ENCODE measurements around the gene SLC30A2. TPM values are rescaled to one million over a fixed set of nuclear protein-coding genes. Genes with fewer than 3 reads are reported as not detected.
A peak's percentile ranks its signal among the peaks of the same experiment; 100 is the strongest.

The SLC30A2 gene
- total RNA-seq, 4 donors from 2014 or later: not detected

DNA sequence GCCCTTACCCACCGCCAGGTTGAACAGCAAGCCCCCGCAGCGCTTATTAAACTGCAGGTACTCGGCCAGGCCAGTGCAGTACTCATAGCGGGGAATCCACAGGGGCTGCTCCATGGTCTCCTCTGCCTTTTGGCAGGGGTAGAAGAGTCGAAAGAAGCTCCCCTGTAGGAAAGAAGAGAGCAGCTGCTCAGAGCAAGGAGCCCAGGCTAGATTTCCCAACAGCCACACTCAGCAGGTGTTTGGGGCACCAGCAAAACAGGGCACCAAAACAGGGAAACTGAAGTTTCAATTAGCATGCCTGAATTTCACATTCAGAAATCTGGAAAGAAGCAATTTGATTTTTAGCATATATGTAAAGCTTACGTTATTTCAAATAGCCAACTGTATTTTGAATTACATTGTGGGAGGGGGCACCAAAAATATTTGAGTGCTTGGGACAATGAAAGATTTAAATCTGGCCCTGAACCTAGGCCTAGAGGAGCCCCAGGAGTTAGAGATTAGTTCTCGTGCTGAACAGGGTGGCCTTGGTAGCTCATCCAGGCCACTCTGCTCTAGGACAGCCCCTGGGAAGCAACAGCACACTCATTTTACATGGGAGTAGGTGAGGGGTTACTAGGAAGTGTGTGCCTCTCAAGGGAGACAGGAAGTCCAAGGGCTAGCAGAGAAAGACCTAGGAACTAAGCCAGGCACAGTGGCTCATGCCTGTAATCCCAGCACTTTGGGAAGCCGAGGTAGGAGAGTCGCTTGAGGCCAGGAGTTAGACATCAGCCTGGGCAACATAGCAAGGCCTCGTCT, 56.3 kb downstream of the SLC30A2 start:
- Histone ChIP-seq H3K4me3 (peak overlapping the region in 1 of 4 donors; percentile 13), H3K27ac (peak overlapping the region in 1 of 4 donors; percentile 23), H3K9me3 (no peaks in the 10 kb centered on the region), H3K36me3 (peaks cover 0 to 77% (median 8%) of the 10 kb centered on the region in 3 donors), H3K27me3 (no peaks in the 10 kb centered on the region), H3K4me1 (no peaks in the 10 kb centered on the region)
- WGBS, 2 donors: 92 to 93% methylated on average over 7 to 11 of the region's 11 CpGs
- TF ChIP-seq CTCF (IDR thresholded peaks at IDR 0.05) (no peak), POLR2A (IDR thresholded peaks at IDR 0.05) (no peak)
- intact Hi-C loops (cut with DNase I): loop anchor here (10.0 kb wide), 1 partner anchor 165 kb away; no protein-coding TSS in a partner anchor
- DNase-seq: no peak

DNA sequence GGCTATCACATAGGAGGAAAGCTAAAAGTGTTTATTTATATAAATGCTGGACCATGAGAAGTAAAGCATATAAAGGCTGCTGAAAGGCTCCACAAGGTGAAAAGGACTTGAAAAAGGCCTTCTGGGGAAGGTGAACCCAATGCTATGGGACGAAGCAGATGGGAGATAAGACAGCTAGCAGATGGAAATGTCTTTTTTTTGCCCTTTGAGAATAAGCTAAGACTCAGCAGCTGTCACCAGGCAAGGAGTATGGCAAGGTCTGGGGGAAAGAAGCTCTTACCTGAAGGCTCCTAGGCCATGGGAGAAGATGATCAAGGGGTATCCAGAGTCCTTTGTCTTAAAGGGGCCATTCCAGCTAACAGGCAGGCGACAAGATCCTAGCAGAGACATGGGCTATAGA, 58.0 kb downstream of the SLC30A2 start:
- Histone ChIP-seq H3K4me3 (no peak overlapping the region), H3K9me3 (no peaks in the 10 kb centered on the region), H3K27me3 (no peaks in the 10 kb centered on the region), H3K4me1 (no peaks in the 10 kb centered on the region), H3K36me3 (peaks cover 0 to 85% (median 11%) of the 10 kb centered on the region in 3 donors), H3K27ac (no peak overlapping the region)
- DNase-seq: no peak
- WGBS, 2 donors: 89 to 93% methylated on average over 1 to 2 of the region's 2 CpGs
- TF ChIP-seq POLR2A (IDR thresholded peaks at IDR 0.05): no peak
- no peak for TF ChIP-seq CTCF (IDR thresholded peaks at IDR 0.05)
- intact Hi-C loops (cut with DNase I): no loop called here

Small RNAs within 50 kb of the gene (small RNA-seq; reads per million reads assigned to genes)
- gene RF00283: 0 reads per million in 4 donors
- gene RF00492: 0 reads per million in 4 donors

Other genes starting within 250 kb of the SLC30A2 start
- gene SELENON, start 245.9 kb downstream of the SLC30A2 start, total RNA-seq: 10 to 100 TPM; 19.7 to 34.5 (median 24.5) TPM
- 10 to 100 TPM; 24.4 to 53.8 (median 28.3) TPM for gene MTFR1L, start 226.2 kb downstream of the SLC30A2 start, total RNA-seq
- gene AUNIP, start 186.7 kb downstream of the SLC30A2 start, total RNA-seq: 1 to 10 TPM; 1.3 to 5.4 (median 2.5) TPM
- 10 to 100 TPM in 3 of 4 donors, 1 to 10 TPM in 1; 6.6 to 18.3 (median 12.1) TPM for gene PAQR7, start 170.4 kb downstream of the SLC30A2 start, total RNA-seq
- 10 to 100 TPM; 29.6 to 65.5 (median 42.7) TPM for gene STMN1, start 139.7 kb downstream of the SLC30A2 start, total RNA-seq
- 10 to 100 TPM in 3 of 4 donors, 1 to 10 TPM in 1; 8.3 to 17.2 (median 11.7) TPM for gene PAFAH2, start 48.1 kb downstream of the SLC30A2 start, total RNA-seq
- not detected for gene EXTL1, start 24.3 kb downstream of the SLC30A2 start, total RNA-seq
- 1 to 10 TPM in 1 of 4 donors, under 1 TPM in 1, not detected in 2; 0.23 to 1.7 TPM for gene TRIM63, start 21.5 kb upstream of the SLC30A2 start, total RNA-seq
- gene PDIK1L, start 65.7 kb upstream of the SLC30A2 start, total RNA-seq: 10 to 100 TPM in 2 of 4 donors, 1 to 10 TPM in 2; 5.6 to 14.0 (median 8.3) TPM
- gene FAM110D, start 113.0 kb upstream of the SLC30A2 start, total RNA-seq: 1 to 10 TPM in 2 of 4 donors, under 1 TPM in 2; 0.23 to 5.1 (median 2.0) TPM
- gene C1orf232, start 122.8 kb upstream of the SLC30A2 start, total RNA-seq: not detected
- gene ZNF593, start 123.8 kb upstream of the SLC30A2 start, total RNA-seq: 10 to 100 TPM; 19.2 to 45.6 (median 24.7) TPM
- gene ZNF593OS, start 125.7 kb upstream of the SLC30A2 start, total RNA-seq: not detected
- gene CNKSR1, start 131.4 kb upstream of the SLC30A2 start, total RNA-seq: 10 to 100 TPM; 17.8 to 43.3 (median 25.9) TPM
- not detected for gene CATSPER4, start 144.5 kb upstream of the SLC30A2 start, total RNA-seq
- 10 to 100 TPM in 3 of 4 donors, 1 to 10 TPM in 1; 7.5 to 14.7 (median 12.5) TPM for gene CEP85, start 188.1 kb upstream of the SLC30A2 start, total RNA-seq
- gene SH3BGRL3, start 234.0 kb upstream of the SLC30A2 start, total RNA-seq: 100 to 1,000 TPM in 2 of 4 donors, 10 to 100 TPM in 2; 76.9 to 163 (median 106) TPM

Measured in esophagus squamous epithelium (tissue), 5 donors.